ENCODE measurements around the gene UGT1A7.
"Not testable (repeated sequence)": the region's sequence is repeated elsewhere in the genome, so short reads cannot be mapped to it uniquely, and the experiment has no call there.

Gene UGT1A7

DNA sequence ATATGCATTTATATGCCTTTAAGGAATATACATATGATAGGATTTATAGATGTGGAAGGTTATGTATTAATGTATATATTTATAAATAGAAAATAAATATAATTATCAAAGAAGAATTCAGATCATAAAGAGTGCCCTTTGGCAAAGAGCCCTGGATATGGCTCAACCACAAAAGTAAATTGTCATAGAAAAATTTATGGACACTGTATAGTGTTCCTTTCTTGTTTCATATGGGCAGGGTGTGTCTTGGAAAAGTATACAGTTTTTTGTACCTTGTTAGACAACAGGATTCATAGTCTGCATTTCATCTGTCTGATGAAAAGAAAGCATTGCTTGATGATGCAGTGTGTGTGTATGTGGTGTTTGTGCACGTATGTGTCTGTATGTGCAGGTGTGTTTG is 2.9 kb downstream of the UGT1A7 start:
- no peak for DNase-seq

DNA sequence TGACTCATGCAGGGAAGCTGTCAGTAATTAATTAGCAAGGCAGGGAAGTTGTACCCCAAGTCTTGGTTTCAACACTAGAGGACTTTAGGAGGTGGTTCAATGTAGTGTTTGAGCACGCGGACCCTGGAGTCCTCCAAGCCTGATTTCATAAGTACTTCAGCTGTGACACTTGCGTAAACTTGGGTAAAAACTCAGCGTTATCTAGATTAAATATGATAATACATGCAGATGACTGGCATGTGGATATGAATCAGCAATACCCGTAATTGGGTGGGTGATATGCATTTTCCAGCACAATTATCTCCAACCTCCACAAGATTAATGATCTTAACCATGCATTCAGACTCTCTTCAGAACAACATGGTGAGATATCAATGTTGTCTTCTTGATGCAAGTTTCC is 5.2 kb downstream of the UGT1A7 start:
- no peak for DNase-seq

DNA sequence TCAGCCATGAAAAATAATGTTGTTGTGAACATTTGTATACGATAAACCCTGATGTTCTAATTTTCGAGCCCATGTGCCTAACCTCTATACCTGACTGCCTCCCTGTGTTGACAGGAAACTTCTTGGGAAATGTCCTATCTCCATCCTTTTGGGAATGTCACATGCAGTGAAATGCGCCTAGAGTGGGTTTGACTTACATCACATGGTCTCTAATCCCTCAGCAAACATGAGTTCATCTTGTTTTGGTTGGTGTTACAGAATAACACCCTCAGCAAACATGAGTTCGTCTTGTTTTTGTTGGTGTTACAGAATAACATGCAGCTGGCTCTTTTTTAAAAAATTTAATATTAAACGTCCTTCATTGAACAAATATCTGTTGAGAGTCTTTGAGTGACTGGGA is 6.6 kb downstream of the UGT1A7 start:
- no peak for DNase-seq

GRCh38 chr2:233689031-233689430 is 7.3 kb downstream of the UGT1A7 start:
- no peak for DNase-seq

GRCh38 chr2:233689501-233689900 is 7.8 kb downstream of the UGT1A7 start:
- no peak for DNase-seq

DNA sequence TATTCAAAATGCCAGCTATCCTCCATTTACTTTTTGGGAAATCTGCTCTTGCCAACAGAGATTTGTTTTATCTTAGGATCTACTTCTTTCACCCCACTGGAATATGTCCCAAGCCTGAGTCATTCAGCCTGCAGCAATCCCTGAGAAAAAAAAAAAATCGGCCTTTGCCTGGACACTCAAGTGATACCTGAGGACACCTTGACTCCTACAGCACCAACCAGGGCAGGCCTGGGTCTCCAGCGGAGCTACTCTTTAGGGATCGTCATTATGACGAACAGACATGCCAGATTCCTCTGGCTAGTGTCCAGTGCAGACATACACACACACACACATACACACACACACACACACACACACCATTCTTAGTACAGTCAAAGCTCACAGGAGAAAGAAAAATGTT is 8.7 kb downstream of the UGT1A7 start:
- no peak for DNase-seq

DNA sequence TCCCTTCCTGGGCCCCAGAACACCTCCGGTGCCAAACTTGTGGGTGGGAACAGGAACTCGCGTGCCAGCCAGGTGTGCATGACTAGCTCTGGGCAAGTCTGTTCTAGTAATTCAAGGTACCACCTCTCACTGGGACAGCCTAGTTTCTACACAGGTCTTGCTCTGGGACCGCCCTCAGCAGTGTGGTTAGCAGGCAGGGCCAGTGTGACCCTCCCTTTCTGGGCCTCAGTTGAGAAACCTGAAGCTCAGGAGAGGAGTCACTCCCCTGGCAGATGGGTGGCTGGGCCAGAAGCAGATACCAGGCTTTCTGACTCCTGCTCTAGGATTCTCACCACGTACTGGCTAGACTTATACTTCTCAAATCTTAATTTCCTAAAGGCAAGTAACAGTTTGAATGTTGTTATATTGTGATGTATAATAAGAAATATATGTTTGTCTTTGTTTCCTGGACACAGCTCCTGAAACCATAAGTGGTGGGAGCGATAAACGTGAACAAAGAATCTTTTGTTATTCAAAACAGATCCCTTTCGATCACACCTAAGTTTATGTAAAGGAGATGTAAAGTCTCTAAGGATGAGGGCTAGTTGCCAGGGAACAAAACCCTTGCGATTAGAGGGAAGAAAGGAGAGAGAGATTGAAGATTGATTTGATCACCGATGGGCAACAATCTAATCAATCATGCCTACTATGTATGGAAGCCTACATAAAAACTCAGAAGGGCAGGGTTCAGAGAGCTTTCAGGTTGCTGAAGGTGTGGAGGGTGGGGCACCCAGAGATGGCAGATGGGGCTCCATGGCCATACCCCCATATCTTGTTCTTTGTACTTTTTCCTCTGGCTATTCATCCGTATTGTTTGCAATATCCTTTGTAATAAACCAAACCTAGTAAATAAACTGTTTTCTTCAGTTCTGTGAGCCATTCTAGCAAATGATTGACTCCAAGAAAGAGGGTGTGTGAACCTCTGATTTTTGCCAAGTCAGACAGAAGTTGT is 10.0 kb downstream of the UGT1A7 start:
- peak; percentile 57 to 78 for DNase-seq

DNA sequence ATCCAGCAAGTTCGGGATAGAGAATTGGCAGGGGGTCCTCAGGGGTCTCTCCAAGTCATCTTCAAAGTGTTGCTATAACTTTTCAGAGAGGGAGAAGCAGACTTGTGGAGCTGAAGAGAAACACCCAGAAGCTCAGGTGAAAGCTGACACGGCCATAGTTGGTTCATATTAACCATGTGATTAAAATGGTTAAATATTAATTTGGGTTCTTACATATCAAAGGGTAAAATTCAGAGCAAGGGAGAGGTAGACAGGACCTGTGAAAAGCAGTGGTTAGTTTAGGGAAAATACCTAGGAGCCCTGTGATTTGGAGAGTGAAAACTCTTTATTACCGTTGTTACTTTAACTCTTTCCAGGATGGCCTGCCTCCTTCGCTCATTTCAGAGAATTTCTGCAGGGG is 10.9 kb downstream of the UGT1A7 start, which contains the start of gene UGT1A6:
UGT1A6 (plus strand) TSS at position 243 of the 400 bp plus-strand sequence; CDS start at position 358, 115 bp downstream.
- DNase-seq = no peak

DNA sequence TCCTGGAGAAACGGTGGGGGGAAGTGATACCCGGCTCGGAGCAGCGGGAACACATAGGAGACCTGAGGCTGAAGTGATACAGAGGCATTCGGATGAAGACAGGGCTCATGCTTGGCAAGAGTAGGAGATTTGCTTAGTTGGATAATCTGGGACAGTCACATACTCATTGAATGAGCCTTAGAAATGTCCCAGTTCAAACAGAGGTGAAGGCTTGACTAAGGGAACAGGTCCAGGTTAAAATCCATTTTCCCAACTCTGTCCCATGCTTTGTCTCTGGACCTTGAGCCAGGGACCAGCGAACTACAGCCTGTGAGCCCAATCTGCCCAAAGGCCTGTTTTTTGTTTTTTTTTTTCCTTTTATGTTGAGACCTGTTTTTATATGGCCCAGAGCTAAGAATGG is 12.3 kb downstream of the UGT1A7 start:
- no peak for DNase-seq

DNA sequence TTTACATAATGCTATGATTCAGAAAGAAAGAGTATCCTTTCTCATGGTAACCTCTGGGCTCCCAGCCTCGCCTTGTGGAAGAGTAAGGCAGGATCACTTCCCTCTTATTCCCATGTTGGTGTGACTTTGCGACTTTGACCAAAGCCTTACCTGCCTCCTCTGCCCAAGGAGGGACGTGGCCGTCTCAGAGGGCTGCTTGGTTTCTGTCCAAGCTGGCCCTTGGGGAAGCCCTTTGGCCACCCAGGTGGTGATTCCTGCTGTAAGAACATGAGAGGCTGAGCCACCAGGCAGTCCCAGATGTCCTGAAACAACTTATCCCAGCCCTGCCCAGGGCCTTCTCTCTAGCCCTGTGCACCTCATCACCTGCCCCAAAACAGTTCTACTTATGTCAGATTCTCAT is 17.0 kb downstream of the UGT1A7 start:
- DNase-seq = no peak

DNA sequence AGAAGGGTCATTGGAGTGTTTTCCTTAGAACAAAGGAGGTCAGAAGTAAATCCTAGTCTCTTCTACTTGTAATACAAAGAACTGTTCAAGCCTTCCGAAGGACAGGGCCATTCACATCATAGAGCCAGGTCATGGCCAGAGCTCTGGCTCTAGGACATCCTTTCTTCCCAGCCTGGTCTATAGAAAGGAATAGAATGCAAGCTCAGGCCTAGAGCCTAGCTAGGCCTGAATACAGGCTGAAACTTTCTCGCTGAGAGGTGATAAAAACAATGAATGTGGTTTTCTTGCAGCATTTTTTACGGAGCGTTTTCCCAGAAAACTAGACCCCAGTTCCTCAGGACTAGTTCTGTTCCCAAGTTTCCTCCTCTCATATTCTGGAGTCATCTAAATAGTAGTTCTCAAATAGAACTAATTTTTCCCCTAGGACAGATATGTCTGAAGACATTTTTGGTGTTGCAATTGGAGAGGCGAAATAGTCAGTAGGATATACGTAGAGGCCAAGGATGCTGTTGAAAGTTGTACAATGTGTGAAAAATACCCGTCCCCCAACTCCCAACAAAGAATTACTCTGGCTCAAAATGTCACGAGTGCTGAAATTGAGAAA is 17.8 kb downstream of the UGT1A7 start:
- DNase-seq = no peak

GRCh38 chr2:233700028-233700635 is 18.4 kb downstream of the UGT1A7 start:
- no peak for DNase-seq

- not testable (repeated sequence) for DNase-seq
These were observed 19.1 kb downstream of the UGT1A7 start for GRCh38 chr2:233700842-233701241.

GRCh38 chr2:233702238-233702637 is 20.5 kb downstream of the UGT1A7 start:
- no peak for DNase-seq

- no peak for DNase-seq
These were observed 24.3 kb downstream of the UGT1A7 start for GRCh38 chr2:233705911-233706506.

DNA sequence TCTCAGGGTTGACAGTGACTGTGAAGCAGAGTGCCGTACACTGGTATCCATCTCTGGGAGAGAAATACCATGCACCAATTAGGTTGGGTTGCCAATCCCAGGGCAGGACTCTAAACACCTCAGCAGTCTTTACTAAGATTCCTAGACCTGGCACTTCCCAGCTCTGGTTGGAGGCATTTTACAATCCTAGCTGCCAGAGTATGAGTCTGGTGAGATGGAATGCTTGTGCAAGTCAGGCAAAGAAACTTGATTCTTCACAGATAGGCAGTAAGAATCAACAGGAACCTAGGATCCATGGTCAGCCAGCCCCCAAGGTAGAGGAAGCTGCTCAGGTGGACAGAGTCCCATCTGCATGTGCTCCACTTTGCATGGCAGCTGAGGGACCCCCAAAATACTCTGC is 25.0 kb downstream of the UGT1A7 start:
- no peak for DNase-seq

DNA sequence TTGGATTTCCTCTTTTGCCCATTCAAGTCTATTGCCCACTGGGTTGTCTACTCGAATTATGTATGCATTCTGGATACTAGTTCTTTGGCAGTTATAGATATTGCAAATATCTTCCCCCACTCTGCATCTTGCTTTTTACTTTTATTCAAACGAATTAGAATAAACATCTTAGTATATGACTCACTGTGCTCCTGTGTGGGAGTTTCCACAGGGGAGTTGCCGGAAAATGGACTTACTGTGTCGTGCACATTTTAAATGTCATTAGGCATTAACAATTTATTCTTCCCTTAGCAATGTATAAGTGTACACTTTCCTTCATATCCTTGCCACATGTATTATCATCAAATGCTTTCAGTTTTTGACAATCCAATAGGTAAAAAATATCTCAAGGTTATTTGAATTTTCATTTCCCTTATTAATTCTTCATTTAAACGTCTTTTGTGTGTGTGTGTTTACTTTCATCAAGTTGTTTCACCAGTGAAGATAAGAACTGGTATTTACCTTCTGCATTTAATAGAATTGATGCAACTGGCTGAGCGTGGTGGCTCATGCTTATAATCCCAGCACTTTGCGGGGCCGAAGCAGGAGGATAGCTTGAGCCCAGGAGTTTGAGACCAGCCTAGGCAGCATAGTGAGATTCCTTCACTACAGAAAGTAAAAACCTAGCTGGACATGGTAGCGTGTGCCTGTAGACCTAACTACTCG is 26.4 kb downstream of the UGT1A7 start:
- no peak for DNase-seq

GRCh38 chr2:233708942-233709341 is 27.2 kb downstream of the UGT1A7 start:
- no peak for DNase-seq

GRCh38 chr2:233711312-233712008 is 29.8 kb downstream of the UGT1A7 start:
- DNase-seq = peak; percentile 36 to 75

DNA sequence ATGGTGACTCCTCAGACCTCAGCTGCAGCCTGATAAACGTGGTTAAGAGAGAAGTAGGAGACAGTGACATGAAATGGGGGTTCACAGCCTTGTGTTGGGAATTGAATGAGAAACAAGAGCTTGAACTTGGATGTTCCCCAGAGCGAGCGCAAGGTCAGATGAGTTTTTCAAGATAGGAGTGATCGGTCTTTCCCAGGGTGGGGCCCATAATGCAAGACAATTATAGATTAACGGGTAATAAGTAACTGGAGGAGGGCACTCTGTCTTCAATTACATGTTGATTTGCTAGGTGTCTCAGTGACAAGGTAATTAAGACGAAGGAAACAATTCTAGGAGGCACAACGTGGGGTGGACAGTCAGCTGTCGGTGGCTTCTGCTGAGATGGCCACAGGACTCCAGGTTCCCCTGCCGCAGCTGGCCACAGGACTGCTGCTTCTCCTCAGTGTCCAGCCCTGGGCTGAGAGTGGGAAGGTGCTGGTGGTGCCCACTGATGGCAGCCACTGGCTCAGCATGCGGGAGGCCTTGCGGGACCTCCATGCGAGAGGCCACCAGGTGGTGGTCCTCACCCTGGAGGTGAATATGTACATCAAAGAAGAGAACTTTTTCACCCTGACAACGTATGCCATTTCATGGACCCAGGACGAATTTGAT is 31.0 kb downstream of the UGT1A7 start, which contains the start of gene UGT1A5:
UGT1A5 (plus strand) TSS at position 297 of the 651 bp plus-strand sequence; CDS start at position 382, 85 bp downstream.
- DNase-seq = no peak

GRCh38 chr2:233713262-233713615 is 31.5 kb downstream of the UGT1A7 start:
- no peak for DNase-seq
